Hepatocyte (in vitro differentiated cells): ENCODE measurements around the gene PYROXD2.

Source experiments
- EZH2phosphoT487 ChIP-seq: fragments of 200-600 bp; sonication (generic); IDR thresholded peaks from one replicate; pipeline ENCODE4 v1.6.1; 2018; ENCODE audit warnings: antibody characterized with exemption, mild to moderate bottlenecking, low read depth, moderate library complexity; ENCODE audit not compliant: unreplicated experiment, severe bottlenecking
- TF ChIP-seq, protein P1 (sequence below): fragments of 200-600 bp; sonication (generic); IDR thresholded peaks from 2 replicates; pipeline ENCODE4 v1.5.1; 2016; ENCODE audit warnings: antibody characterized with exemption, mild to moderate bottlenecking; ENCODE audit not compliant: poor library complexity

- no peak for TF ChIP-seq EZH2phosphoT487
- TF ChIP-seq, protein P1, sequence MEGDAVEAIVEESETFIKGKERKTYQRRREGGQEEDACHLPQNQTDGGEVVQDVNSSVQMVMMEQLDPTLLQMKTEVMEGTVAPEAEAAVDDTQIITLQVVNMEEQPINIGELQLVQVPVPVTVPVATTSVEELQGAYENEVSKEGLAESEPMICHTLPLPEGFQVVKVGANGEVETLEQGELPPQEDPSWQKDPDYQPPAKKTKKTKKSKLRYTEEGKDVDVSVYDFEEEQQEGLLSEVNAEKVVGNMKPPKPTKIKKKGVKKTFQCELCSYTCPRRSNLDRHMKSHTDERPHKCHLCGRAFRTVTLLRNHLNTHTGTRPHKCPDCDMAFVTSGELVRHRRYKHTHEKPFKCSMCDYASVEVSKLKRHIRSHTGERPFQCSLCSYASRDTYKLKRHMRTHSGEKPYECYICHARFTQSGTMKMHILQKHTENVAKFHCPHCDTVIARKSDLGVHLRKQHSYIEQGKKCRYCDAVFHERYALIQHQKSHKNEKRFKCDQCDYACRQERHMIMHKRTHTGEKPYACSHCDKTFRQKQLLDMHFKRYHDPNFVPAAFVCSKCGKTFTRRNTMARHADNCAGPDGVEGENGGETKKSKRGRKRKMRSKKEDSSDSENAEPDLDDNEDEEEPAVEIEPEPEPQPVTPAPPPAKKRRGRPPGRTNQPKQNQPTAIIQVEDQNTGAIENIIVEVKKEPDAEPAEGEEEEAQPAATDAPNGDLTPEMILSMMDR: peak; percentile 50
Observed at GRCh38 chr10:98423691-98424120, 8.7 kb upstream of the PYROXD2 start.
